HEK293 (cell line): Measurements from ENCODE around the gene SLC48A1.

Experiments used
- GLIS2 ChIP-seq: fragments of 450-650 bp; formaldehyde crosslinking; IDR thresholded peaks from 2 replicates; pipeline ENCODE4 v1.5.1; 2016; ENCODE audit warnings: missing biosample characterization, missing genetic modification characterization
- INSM2 ChIP-seq: fragments of 450-650 bp; formaldehyde crosslinking; IDR thresholded peaks from 2 replicates; pipeline ENCODE4 v1.5.1; 2016; ENCODE audit warnings: missing biosample characterization, missing genetic modification characterization
- KLF1 ChIP-seq: fragments of 450-650 bp; formaldehyde crosslinking; IDR thresholded peaks from 2 replicates; pipeline ENCODE4 v1.5.1; 2016; ENCODE audit warnings: missing biosample characterization, missing genetic modification characterization
- KLF9 ChIP-seq: fragments of 450-650 bp; formaldehyde crosslinking; IDR thresholded peaks from 2 replicates; pipeline ENCODE4 v1.5.1; 2016; ENCODE audit warnings: missing biosample characterization, missing genetic modification characterization, low read depth
- PATZ1 ChIP-seq: fragments of 450-650 bp; formaldehyde crosslinking; IDR thresholded peaks from 2 replicates; pipeline ENCODE4 v1.5.1; 2016; ENCODE audit warnings: missing biosample characterization, missing genetic modification characterization
- SALL2 ChIP-seq: fragments of 450-650 bp; formaldehyde crosslinking; IDR thresholded peaks from 2 replicates; pipeline ENCODE4 v1.5.0; 2017; ENCODE audit warnings: missing biosample characterization, mild to moderate bottlenecking, missing genetic modification characterization, borderline replicate concordance
- SP7 ChIP-seq: fragments of 450-650 bp; formaldehyde crosslinking; IDR thresholded peaks from 2 replicates; pipeline ENCODE4 v1.5.1; 2016; ENCODE audit warnings: missing biosample characterization, missing genetic modification characterization
- TCF7L2 ChIP-seq: IDR thresholded peaks from 2 replicates; pipeline ENCODE4 v1.6.1; 2011; ENCODE audit warnings: low read depth, mild to moderate bottlenecking, inconsistent platforms, low read length, moderate library complexity, borderline replicate concordance
- TRIM28 ChIP-seq: IDR thresholded peaks from 2 replicates; pipeline ENCODE4 v1.6.1; 2011; ENCODE audit warnings: low read length, control low read depth, borderline replicate concordance
- ZBTB17 ChIP-seq: fragments of 450-650 bp; formaldehyde crosslinking; IDR thresholded peaks from 2 replicates; pipeline ENCODE4 v1.5.1; 2016; ENCODE audit warnings: missing biosample characterization, missing genetic modification characterization
- ZBTB20 ChIP-seq: fragments of 450-650 bp; formaldehyde crosslinking; IDR thresholded peaks from 2 replicates; pipeline ENCODE4 v1.5.1; 2016; ENCODE audit warnings: missing biosample characterization, missing genetic modification characterization
- ZBTB26 ChIP-seq: fragments of 450-650 bp; formaldehyde crosslinking; optimal IDR thresholded peaks from 2 replicates; pipeline ENCODE3; 2016; ENCODE audit warnings: missing biosample characterization, mild to moderate bottlenecking, missing genetic modification characterization
- ZBTB8A ChIP-seq: fragments of 450-650 bp; formaldehyde crosslinking; IDR thresholded peaks from 2 replicates; pipeline ENCODE4 v1.5.1; 2016; ENCODE audit warnings: missing biosample characterization, missing genetic modification characterization
- ZFHX2 ChIP-seq: fragments of 450-650 bp; formaldehyde crosslinking; conservative IDR thresholded peaks from 2 replicates; pipeline ENCODE4 v1.5.1; 2016; ENCODE audit warnings: missing biosample characterization, missing genetic modification characterization
- ZIC2 ChIP-seq: fragments of 450-650 bp; formaldehyde crosslinking; IDR thresholded peaks from 2 replicates; pipeline ENCODE4 v1.5.1; 2016; ENCODE audit warnings: missing biosample characterization, missing genetic modification characterization
- ZNF175 ChIP-seq: fragments of 450-650 bp; formaldehyde crosslinking; IDR thresholded peaks from 2 replicates; pipeline ENCODE4 v1.5.1; 2016; ENCODE audit warnings: missing biosample characterization, missing genetic modification characterization
- ZNF24 ChIP-seq: fragments of 450-650 bp; formaldehyde crosslinking; IDR thresholded peaks from 2 replicates; pipeline ENCODE4 v1.5.1; 2016; ENCODE audit warnings: missing biosample characterization, missing genetic modification characterization
- ZNF341 ChIP-seq: fragments of 450-650 bp; formaldehyde crosslinking; IDR thresholded peaks from 2 replicates; pipeline ENCODE4; 2016; ENCODE audit warnings: low read depth, missing biosample characterization, missing genetic modification characterization
- ZNF394 ChIP-seq: fragments of 450-650 bp; formaldehyde crosslinking; IDR thresholded peaks from 2 replicates; pipeline ENCODE4 v1.5.1; 2016; ENCODE audit warnings: missing biosample characterization, missing genetic modification characterization, mild to moderate bottlenecking, moderate library complexity, borderline replicate concordance
- ZNF423 ChIP-seq: fragments of 450-650 bp; formaldehyde crosslinking; IDR thresholded peaks from 2 replicates; pipeline ENCODE4 v1.5.1; 2016; ENCODE audit warnings: missing biosample characterization, missing genetic modification characterization
- ZNF561 ChIP-seq: fragments of 450-650 bp; IDR thresholded peaks from 2 replicates; pipeline ENCODE4 v1.5.1; 2018; ENCODE audit warnings: missing biosample characterization, missing genetic modification characterization, borderline replicate concordance
- ZNF571 ChIP-seq: fragments of 450-650 bp; formaldehyde crosslinking; IDR thresholded peaks from 2 replicates; pipeline ENCODE4 v1.5.0; 2017; ENCODE audit warnings: missing biosample characterization, missing genetic modification characterization
- TF ChIP-seq, protein P1 (sequence below): fragments of 450-650 bp; formaldehyde crosslinking; IDR thresholded peaks from 2 replicates; pipeline ENCODE4 v1.5.1; 2016; ENCODE audit warnings: missing biosample characterization, missing genetic modification characterization
- TF ChIP-seq, protein P2 (sequence below): fragments of 450-650 bp; formaldehyde crosslinking; IDR thresholded peaks from 2 replicates; pipeline ENCODE4 v1.5.1; 2016; ENCODE audit warnings: missing biosample characterization, missing genetic modification characterization
- TF ChIP-seq, protein P3 (sequence below): fragments of 450-650 bp; formaldehyde crosslinking; conservative IDR thresholded peaks from 2 replicates; pipeline ENCODE4 v1.5.1; 2016; ENCODE audit warnings: low read depth, missing biosample characterization, missing genetic modification characterization
- TF ChIP-seq, protein P4 (sequence below): fragments of 450-650 bp; formaldehyde crosslinking; IDR thresholded peaks from 2 replicates; pipeline ENCODE4 v1.5.1; 2016; ENCODE audit warnings: missing biosample characterization, missing genetic modification characterization

The SLC48A1 gene

DNA sequence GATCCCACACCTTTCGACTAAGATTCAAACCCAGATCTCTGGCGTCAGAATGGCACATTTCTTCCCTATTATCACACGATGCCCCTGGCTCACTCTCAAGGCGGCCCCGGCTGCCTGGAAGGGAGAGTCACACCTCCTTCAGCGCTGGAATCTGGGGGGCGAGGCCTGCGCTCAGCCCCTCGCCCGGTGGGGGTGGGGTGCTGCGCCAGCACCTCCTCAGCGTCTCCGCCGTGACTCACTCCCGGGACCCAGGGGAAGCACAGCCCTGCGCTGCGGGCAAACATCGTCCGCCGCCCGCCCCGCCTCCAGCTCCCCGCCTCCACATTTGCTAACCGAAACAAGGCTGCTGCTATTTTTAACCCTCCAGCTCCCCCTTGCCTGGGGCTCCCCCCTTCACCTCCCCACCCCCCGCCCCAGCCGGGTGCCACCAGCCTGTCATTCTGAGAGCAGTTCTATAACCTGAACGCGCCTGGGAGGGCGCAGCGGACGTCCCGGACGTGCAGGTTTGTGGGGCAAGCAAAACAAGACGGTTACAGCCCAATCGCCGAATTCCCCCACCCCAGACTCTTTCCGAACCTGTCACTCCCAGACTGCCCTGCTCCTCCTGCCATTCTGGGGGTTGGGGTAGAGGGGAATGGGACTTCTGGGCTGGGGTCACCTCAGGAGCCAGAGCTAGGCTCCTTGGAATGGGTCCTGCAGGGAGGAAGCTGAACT lies 39.9 kb downstream of the SLC48A1 start (continued):
- TF ChIP-seq GLIS2 (tag by site-specific recombination) (peak; percentile 81), ZNF341 (tag by site-specific recombination) (peak; percentile 13; the same call in 1 of the 2 replicates), PATZ1 (tag by site-specific recombination) (peak; percentile 95), ZBTB8A (tag by site-specific recombination) (peak; percentile 52; the same call in 1 of the 2 replicates), ZBTB20 (tag by site-specific recombination) (peak; percentile 91; the same call in 1 of the 2 replicates), ZBTB26 (tag by site-specific recombination) (peak; percentile 44), SP7 (tag by site-specific recombination) (peak; percentile 86), SALL2 (tag by site-specific recombination) (no peak), ZNF394 (tag by site-specific recombination) (peak; percentile 85), KLF9 (peak; percentile 68; the same call in 1 of the 2 replicates), TCF7L2 (no peak), ZFHX2 (peak; percentile 92), ZNF571 (tag by site-specific recombination) (no peak), ZBTB17 (peak; percentile 34; the same call in 1 of the 2 replicates), ZNF175 (no peak), ZNF561 (tag by site-specific recombination) (peak; percentile 47; the same call in 1 of the 2 replicates), ZNF24 (tag by site-specific recombination) (peak; percentile 56; the same call in 1 of the 2 replicates), KLF1 (peak; percentile 70), INSM2 (tag by site-specific recombination) (peak; percentile 40; the same call in 1 of the 2 replicates), ZIC2 (tag by site-specific recombination) (peak; percentile 61), TRIM28 (0 out of 2 replicates have a peak, but pooled peaks have one; percentile 24), ZNF423 (peak; percentile 14; the same call in 1 of the 2 replicates)
- TF ChIP-seq, protein P1, sequence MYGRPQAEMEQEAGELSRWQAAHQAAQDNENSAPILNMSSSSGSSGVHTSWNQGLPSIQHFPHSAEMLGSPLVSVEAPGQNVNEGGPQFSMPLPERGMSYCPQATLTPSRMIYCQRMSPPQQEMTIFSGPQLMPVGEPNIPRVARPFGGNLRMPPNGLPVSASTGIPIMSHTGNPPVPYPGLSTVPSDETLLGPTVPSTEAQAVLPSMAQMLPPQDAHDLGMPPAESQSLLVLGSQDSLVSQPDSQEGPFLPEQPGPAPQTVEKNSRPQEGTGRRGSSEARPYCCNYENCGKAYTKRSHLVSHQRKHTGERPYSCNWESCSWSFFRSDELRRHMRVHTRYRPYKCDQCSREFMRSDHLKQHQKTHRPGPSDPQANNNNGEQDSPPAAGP (tag by site-specific recombination): peak; percentile 75; the same call in 1 of the 2 replicates
- TF ChIP-seq, protein P2, sequence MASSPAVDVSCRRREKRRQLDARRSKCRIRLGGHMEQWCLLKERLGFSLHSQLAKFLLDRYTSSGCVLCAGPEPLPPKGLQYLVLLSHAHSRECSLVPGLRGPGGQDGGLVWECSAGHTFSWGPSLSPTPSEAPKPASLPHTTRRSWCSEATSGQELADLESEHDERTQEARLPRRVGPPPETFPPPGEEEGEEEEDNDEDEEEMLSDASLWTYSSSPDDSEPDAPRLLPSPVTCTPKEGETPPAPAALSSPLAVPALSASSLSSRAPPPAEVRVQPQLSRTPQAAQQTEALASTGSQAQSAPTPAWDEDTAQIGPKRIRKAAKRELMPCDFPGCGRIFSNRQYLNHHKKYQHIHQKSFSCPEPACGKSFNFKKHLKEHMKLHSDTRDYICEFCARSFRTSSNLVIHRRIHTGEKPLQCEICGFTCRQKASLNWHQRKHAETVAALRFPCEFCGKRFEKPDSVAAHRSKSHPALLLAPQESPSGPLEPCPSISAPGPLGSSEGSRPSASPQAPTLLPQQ: peak; percentile 46; the same call in 1 of the 2 replicates
- TF ChIP-seq, protein P3, sequence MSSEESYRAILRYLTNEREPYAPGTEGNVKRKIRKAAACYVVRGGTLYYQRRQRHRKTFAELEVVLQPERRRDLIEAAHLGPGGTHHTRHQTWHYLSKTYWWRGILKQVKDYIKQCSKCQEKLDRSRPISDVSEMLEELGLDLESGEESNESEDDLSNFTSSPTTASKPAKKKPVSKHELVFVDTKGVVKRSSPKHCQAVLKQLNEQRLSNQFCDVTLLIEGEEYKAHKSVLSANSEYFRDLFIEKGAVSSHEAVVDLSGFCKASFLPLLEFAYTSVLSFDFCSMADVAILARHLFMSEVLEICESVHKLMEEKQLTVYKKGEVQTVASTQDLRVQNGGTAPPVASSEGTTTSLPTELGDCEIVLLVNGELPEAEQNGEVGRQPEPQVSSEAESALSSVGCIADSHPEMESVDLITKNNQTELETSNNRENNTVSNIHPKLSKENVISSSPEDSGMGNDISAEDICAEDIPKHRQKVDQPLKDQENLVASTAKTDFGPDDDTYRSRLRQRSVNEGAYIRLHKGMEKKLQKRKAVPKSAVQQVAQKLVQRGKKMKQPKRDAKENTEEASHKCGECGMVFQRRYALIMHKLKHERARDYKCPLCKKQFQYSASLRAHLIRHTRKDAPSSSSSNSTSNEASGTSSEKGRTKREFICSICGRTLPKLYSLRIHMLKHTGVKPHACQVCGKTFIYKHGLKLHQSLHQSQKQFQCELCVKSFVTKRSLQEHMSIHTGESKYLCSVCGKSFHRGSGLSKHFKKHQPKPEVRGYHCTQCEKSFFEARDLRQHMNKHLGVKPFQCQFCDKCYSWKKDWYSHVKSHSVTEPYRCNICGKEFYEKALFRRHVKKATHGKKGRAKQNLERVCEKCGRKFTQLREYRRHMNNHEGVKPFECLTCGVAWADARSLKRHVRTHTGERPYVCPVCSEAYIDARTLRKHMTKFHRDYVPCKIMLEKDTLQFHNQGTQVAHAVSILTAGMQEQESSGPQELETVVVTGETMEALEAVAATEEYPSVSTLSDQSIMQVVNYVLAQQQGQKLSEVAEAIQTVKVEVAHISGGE (tag by site-specific recombination): peak; percentile 50; the same call in 1 of the 2 replicates
- TF ChIP-seq, protein P4, sequence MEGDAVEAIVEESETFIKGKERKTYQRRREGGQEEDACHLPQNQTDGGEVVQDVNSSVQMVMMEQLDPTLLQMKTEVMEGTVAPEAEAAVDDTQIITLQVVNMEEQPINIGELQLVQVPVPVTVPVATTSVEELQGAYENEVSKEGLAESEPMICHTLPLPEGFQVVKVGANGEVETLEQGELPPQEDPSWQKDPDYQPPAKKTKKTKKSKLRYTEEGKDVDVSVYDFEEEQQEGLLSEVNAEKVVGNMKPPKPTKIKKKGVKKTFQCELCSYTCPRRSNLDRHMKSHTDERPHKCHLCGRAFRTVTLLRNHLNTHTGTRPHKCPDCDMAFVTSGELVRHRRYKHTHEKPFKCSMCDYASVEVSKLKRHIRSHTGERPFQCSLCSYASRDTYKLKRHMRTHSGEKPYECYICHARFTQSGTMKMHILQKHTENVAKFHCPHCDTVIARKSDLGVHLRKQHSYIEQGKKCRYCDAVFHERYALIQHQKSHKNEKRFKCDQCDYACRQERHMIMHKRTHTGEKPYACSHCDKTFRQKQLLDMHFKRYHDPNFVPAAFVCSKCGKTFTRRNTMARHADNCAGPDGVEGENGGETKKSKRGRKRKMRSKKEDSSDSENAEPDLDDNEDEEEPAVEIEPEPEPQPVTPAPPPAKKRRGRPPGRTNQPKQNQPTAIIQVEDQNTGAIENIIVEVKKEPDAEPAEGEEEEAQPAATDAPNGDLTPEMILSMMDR: no peak
